ENCODE data around the gene PLEKHA5. TPM values are rescaled to one million over a fixed set of nuclear protein-coding genes. Genes with fewer than 3 reads are reported as not detected.

Gene PLEKHA5
- polyA plus RNA-seq, 12 donors: 16.6 to 59.7 (median 19.0) TPM; not detected in 1

- DNase-seq: no peak
These were observed 8.0 kb upstream of the PLEKHA5 start for GRCh38 chr12:19121449-19122018.

GRCh38 chr12:19125325-19125724 lies 4.2 kb upstream of the PLEKHA5 start:
- no peak for DNase-seq

- DNase-seq: no peak
These were observed 2.3 kb upstream of the PLEKHA5 start for GRCh38 chr12:19127270-19127669.

GRCh38 chr12:19128485-19128884 lies 1.0 kb upstream of the PLEKHA5 start:
- peak; percentile 29 for DNase-seq

- peak; percentile 57 for DNase-seq
These were observed 429 bp upstream of the PLEKHA5 start for GRCh38 chr12:19129122-19129485.

GRCh38 chr12:19130224-19131024 lies 891 bp downstream of the PLEKHA5 start:
- DNase-seq: peak; percentile 59

- peak; percentile 45 for DNase-seq
These were observed 1.5 kb downstream of the PLEKHA5 start for GRCh38 chr12:19131025-19131444.

- no peak for DNase-seq
These were observed 9.0 kb downstream of the PLEKHA5 start for GRCh38 chr12:19138551-19138950.

GRCh38 chr12:19138956-19139355 lies 9.4 kb downstream of the PLEKHA5 start:
- no peak for DNase-seq

GRCh38 chr12:19139615-19140194 lies 10.2 kb downstream of the PLEKHA5 start:
- no peak for DNase-seq

GRCh38 chr12:19140381-19141236 lies 11.1 kb downstream of the PLEKHA5 start:
- no peak for DNase-seq

- no peak for DNase-seq
These were observed 13.0 kb downstream of the PLEKHA5 start for GRCh38 chr12:19142499-19142898.

- DNase-seq: no peak
These were observed 14.8 kb downstream of the PLEKHA5 start for GRCh38 chr12:19144287-19144686.

- DNase-seq: no peak
These were observed 15.5 kb downstream of the PLEKHA5 start for GRCh38 chr12:19144985-19145384.

- DNase-seq: no peak
These were observed 19.3 kb downstream of the PLEKHA5 start for GRCh38 chr12:19148860-19149259.

GRCh38 chr12:19150273-19150900 lies 20.9 kb downstream of the PLEKHA5 start:
- no peak for DNase-seq

GRCh38 chr12:19151298-19151697 lies 21.8 kb downstream of the PLEKHA5 start:
- no peak for DNase-seq

- no peak for DNase-seq
These were observed 23.9 kb downstream of the PLEKHA5 start for GRCh38 chr12:19153396-19153795.

GRCh38 chr12:19154686-19155085 lies 25.2 kb downstream of the PLEKHA5 start:
- DNase-seq: no peak

GRCh38 chr12:19155981-19156734 lies 26.6 kb downstream of the PLEKHA5 start:
- no peak for DNase-seq

GRCh38 chr12:19158923-19159322 lies 29.4 kb downstream of the PLEKHA5 start:
- no peak for DNase-seq

Data from muscle of arm (tissue), 12 donors.